ENCODE results near the gene SNX15.
"Not testable (repeated sequence)": the region's sequence is repeated elsewhere in the genome, so short reads cannot be mapped to it uniquely, and the experiment has no call there.

The SNX15 gene

DNA sequence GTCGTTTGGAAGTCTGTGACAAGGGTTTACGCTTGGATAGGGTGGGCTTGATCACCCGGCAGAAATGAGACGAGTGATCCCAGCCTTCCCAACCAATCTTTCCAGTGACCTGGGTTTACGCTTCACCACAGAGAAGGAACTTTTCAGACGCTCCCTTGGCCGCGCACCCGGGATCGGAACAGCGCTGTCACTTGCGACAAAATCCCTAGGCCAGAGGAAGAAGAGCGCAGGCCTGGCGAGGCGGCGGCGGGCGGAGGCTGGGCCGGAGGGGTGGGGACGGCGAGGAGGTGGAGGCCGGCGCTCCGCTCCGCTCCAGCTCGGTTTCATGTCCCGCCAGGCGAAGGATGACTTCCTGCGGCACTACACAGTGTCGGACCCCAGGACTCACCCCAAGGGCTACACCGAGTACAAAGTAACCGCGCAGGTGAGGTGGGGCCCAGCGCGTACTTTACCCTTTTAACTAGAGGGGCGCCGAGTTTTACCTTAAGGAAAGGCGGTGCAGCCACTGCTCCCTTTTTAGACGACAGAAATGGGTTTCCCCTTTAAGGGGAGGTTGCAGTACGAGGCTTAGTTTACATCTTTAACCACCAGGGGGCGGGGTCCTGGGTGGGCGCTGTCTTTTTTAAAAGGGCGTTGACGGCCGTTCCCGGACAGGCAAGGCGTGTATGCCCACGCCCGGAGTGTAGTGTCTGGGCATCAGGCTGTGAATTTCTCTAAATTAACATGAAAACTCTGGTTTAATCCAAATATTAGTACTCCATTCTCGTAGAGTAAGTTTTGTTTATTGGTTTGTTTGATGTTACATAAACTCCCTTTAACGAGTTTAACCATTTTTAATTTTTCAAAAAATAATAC, at the start of gene SNX15:
Gene SNX15 (plus strand): TSS at position 227 of the 855 bp plus-strand sequence. CDS start 99 bp downstream, at position 326.
- peak; percentile 78 for DNase-seq

DNA sequence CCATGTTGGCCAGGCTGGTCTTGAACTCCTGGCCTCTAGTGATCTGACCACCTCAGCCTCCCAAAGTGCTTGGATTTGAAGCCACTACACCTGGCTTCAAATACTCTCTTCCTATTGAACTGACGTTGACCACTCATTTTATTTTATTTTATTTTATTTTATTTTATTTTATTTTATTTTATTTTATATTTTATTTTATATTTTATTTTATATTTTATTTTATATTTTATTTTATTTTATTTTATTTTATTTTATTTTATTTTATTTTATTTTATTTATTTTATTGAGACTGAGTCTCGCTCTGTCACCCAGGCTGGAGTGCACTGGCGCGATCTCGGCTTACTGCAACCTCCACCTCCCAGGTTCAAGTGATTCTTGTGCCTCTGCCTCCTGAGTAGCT, 43.9 kb upstream of the SNX15 start:
- DNase-seq = not testable (repeated sequence)

- DNase-seq = no peak
These were observed 39.0 kb upstream of the SNX15 start for GRCh38 chr11:64987998-64988854.

DNA sequence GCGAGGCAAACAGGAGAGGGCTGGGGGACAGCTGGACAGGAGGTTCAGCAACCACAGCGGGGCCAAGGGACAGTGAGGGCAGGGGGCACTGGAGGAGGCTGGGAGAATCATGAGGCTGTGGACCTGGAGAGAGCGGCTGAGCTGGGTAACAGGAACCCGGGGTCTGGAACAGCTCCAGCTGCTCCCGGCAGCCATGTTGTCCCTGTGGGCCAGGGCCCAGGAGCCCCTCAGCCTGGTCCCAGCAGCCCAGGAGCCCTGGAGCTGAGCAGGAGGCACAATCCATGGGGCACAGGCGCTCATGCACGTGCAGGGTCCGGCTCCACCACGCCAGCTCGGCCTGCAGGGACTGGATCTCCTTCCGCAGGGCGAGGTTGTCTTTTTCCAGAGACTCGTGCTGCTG, 37.8 kb upstream of the SNX15 start:
- no peak for DNase-seq

- DNase-seq = no peak
These were observed 36.9 kb upstream of the SNX15 start for GRCh38 chr11:64990222-64990923.

DNA sequence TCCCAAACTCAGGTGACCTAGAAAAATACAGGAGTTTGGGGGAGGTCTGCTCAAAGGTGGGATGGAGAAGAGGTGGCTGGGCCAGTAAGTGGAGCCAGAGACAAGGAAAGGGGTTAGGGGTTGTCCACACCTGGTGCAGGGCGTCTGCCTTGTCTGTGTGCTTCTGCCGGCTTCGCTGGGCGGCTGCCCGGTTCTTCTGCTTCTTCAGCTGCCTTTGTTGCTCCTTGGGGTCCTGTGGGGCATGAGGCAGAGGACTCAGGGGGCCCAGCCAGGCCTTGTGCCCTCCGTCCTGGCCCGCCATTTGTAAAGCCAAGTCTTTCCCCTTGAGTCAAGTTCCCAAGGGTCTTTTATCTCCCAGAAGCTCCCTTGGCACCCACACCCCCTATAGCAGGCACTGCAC, 32.9 kb upstream of the SNX15 start:
- DNase-seq = no peak

DNA sequence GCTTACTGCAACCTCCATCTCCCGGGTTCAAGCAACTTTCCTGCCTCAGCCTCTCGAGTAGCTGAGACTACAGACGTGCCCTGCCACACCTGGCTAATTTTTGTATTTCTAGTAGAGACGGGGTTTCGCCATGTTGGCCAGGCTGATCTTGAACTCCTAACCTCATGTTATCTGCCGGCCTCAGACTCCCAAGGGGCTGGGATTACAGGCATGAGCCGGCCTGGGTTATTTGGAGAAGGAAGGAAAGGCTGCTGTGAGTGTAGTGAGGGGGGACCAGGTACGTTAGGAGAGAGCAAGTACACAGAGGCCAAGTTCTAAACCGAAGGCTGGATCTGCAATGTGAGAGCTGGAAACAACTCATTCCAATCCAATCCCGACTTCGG, 30.9 kb upstream of the SNX15 start:
- no peak for DNase-seq

DNA sequence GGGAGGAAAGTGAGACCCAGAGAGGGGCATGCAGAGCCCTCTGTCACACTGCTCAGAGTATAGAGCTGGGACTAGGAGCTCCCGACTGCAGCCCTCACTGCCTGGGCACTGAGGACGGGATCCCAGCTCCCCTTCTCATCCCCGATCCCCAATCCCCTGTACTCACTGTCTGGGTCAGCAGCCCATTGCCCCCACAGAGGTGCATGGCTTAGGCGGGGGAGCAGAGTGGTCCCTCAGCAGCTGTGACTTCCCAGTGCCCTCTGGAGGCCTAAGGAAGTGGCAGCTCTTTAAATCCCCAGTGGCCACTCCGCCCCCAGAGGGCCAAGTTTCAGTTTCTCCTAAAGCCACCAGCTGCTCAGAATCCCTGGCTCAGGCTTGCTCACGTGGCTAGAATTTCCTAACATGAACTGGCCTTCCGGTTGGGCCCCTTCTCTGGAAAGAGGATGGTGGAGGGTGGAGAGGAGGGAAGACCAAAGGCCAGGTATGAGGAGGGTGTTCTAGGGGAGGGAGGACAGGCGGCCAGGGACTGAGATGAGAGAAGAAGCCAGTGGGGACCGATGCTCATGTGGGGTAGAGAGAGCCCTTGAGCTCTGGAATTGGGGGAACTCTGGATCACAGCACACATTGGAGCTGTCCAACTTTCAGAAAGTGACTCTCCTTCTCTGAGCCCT, 30.4 kb upstream of the SNX15 start, which contains the start of gene BATF2:
Gene BATF2 (minus strand): TSS at position 262 of the 671 bp plus-strand sequence. CDS start 57 bp downstream, at position 205.
- DNase-seq = no peak

- no peak for DNase-seq
These were observed 29.1 kb upstream of the SNX15 start for GRCh38 chr11:64998141-64998540.

DNA sequence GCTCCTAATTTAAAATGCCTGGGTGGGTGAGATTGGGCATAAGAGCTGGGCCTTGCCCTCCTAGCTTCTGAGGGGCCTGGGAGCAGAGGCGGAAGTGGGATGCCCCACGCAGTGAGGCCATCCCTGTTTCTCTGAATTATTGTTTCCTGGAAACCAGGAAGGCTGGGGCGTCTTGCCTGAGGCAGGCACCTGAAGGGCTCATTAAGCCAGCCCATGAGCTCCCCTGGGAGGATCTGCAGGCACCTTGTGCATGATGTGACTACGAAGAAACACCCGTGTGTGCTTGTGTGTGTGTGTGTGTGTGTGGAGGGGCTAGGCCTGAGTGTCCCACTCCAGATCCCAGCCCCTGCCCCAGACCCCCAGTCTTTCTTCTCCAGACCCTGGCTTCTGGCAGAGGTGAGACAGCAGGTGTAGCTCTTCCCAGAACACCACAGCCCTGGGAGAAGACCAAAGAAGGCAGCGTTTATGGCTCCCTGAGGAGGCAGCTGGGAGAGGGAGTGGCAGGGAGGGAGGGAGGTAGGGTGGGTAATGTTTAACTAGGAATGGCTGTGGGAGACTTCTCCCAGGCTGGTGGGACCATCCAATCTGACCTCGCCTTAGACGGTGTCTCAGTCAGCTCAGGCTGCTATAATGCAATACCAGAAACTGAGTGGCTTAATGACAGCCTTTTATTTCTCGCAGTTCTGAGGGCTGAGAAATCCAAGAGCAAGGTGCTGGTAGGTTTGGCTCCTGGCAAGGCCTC, 28.4 kb upstream of the SNX15 start:
- no peak for DNase-seq

- no peak for DNase-seq
These were observed 27.8 kb upstream of the SNX15 start for GRCh38 chr11:64999478-64999877.

GRCh38 chr11:65002706-65003105, 24.5 kb upstream of the SNX15 start:
- no peak for DNase-seq

DNA sequence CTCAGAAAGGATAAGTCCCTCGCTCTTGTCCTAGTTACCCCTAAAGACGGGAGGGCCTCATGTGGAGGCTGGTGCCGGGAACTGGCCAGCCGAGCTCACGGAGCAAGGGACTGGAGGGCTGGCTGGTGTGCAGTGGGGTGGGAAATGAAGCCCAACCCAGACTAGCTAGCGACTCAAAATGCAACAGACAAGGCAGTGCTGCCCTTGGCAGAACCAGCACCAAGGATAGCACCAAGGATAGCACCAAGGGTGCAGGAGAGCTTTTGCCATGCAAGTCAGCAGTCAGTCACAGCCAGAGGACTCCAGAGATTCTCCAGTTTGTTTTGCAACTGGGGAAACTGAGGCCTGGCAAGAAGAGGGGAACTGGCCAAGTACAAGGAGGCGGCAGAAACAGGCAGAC, 24.0 kb upstream of the SNX15 start:
- DNase-seq = no peak

GRCh38 chr11:65003968-65004367, 23.3 kb upstream of the SNX15 start:
- not testable (repeated sequence) for DNase-seq

DNA sequence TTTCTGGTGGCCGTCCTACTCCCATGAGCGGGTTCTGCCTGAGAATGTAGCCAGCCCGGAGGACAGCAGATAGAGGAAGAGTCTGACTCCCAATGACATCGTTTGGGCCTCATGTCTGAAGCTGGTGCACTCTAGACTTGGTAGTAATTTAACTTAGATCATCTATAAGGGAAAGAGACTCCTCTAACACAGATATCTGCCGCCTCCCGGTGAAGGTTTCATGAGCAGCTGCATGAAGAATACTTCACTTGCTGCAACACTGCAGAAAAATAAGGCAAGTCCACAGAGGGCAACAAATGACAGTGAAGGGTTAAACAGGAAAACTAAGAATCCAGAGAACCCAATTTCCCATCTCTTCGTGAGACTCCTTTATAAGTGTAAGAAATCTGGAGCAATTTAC, 19.2 kb upstream of the SNX15 start:
- no peak for DNase-seq

GRCh38 chr11:65008873-65009272, 18.4 kb upstream of the SNX15 start:
- no peak for DNase-seq

DNA sequence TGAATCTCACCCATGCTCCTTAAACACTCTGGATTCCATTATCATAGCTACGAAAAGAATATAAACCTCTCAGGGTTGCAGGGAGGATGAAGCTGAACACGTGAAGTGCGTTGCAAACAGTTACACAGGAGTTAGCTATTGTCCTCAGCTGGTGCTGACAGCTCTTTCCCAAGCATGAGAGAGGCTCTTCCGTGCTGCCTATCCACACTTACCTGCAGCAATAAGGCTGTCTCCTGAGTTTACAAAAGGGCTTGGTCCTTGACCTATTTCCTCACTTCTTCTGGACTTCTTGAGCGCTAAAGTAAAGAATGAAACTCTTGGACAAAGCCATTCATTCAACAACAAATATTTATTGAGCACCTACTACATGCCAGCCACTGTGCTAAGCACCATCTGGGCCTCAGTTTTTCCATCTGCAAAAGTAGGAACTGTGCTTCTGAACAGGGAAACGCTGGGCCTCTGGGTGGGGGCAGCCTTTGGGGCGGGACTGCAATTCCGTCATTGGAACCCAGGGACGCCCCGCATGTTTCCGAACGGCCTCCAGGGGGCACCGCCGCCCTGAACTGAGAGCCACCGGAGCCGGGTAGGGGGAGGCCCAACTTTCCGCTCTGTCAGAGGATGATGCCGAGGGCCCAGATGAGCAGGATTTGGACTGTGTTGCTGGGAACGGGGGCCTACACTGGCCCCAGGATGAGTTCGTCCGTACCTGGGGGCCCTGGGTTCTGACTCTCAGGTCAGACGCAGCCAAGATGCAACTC, 13.9 kb upstream of the SNX15 start:
- DNase-seq = peak; percentile 87

DNA sequence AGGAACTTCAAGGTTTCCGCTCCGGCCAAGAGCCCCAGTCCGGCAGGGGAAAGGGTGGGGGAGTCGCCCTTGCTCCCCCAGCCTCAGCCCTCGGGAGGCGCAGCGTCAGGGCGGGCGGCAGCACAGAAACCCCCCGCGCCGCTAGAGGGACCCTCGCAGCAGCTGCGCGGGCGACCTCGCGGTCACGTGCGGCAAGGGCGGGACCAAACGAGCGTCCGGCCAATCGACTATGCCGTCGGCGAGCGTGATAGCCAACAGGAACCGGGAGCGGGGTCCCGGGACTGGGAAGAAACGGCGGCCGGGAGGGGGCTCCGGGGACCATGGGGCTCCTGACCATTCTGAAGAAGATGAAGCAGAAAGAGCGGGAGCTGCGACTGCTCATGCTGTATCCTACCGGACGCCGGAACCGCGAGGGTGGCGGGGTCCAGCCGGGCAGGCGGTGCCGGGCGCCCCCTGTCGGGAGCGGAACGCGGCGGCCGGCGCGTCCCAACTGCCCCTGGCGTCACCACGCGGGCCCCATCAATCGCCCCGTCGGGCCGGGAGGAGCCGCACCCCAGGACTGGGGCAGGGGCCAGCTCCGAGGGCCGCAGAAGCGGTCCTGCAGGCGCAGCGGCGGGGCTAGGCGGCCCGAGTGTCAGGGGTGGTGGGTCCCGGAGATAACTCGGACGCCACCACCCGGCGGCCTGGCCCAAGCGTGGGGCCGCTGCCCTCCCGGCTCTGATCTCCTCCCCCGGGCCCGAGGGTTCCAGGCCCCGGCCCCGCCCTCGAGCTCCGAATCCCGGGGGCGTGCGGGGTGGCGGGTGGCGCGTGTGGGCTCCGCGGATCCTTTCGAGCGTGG, 13.1 kb upstream of the SNX15 start, which contains the start of gene ARL2:
Gene ARL2 (plus strand): TSS at position 273 of the 838 bp plus-strand sequence. CDS start 48 bp downstream, at position 321.
- peak; percentile 83 for DNase-seq

- DNase-seq = no peak
These were observed 12.5 kb upstream of the SNX15 start for GRCh38 chr11:65014726-65015227.

DNA sequence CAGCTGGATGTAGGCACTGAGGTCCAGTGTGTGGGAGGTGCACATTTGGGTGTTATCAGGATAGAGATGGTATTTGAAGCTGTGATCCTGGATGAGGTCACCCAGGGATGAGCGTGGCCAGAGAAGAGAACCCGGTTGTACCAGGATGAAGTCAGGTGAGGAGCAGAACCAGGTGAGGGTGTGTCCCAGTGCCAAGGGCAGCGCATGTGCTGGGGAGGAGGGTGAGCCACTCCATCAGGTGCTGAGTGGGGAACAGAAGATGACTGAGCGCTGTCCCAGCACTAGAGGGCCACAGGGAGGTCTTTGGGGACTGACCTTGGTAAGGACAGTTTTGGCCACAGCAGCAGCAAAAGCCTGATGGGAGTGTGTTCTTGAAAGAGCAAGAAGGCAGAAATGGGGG, 10.5 kb upstream of the SNX15 start:
- no peak for DNase-seq
